Right lobe of liver (tissue), 4 donors: ENCODE measurements around the gene SDC4.

Experiments
- CTCF ChIP-seq, 4 donors: fragments of 200-600 bp in 3 of 4; fragments of 450-650 bp in 1 of 4; IDR thresholded peaks; one replicate each; pipeline versions ENCODE4 v1.5.1 to v1.8.0; 2016 to 2022; ENCODE audit warnings: antibody characterized with exemption in 4 of 4, mild to moderate bottlenecking in 2 of 4
- POLR2A ChIP-seq: fragments of 450-650 bp; IDR thresholded peaks from one replicate; pipeline ENCODE4 v1.6.1; 2017; ENCODE audit warnings: antibody characterized with exemption, mild to moderate bottlenecking
- donor health status: DM: no; HTN: no; CAD: no.
- donor health status: DM: no; HTN: no; CAD: no.
- donor health status: DM: no; HTN: yes; CAD: no.

GRCh38 chr20:45318386-45318939 is 29.8 kb downstream of the SDC4 start:
- TF ChIP-seq POLR2A (no peak), CTCF (IDR thresholded peaks at IDR 0.05) (no peak)
